NCI-H2196 treated with DMSO at 0.1 percent for 48 hours (cell line): ENCODE data around the gene CCDC192.
"Not testable (repeated sequence)": the region's sequence is repeated elsewhere in the genome, so short reads cannot be mapped to it uniquely, and the experiment has no call there.

ENCODE experiments used
- DNase-seq: peaks from one replicate; lab custom pipeline; 2025; ENCODE audit not compliant: unreplicated experiment; lab: John Stamatoyannopoulos, UW

Gene CCDC192

GRCh38 chr5:127702926-127703561 lies at the start of gene CCDC192:
TSS of gene CCDC192 (plus strand) at chr5:127703391. CDS start at chr5:127703446, 55 bp downstream.
- DNase-seq, result no peak

- DNase-seq, result no peak
Measured at GRCh38 chr5:127656825-127657224, 46.4 kb upstream of the CCDC192 start.

- no peak for DNase-seq
Measured at GRCh38 chr5:127660047-127660733, 43.0 kb upstream of the CCDC192 start.

- no peak for DNase-seq
Measured at GRCh38 chr5:127664093-127664492, 39.1 kb upstream of the CCDC192 start.

GRCh38 chr5:127665641-127666040 lies 37.5 kb upstream of the CCDC192 start:
- no peak for DNase-seq

GRCh38 chr5:127666043-127666716 lies 37.0 kb upstream of the CCDC192 start:
- DNase-seq, result no peak

- DNase-seq, result no peak
Measured at GRCh38 chr5:127667926-127668325, 35.3 kb upstream of the CCDC192 start.

GRCh38 chr5:127671218-127671617 lies 32.0 kb upstream of the CCDC192 start:
- no peak for DNase-seq

- DNase-seq, result no peak
Measured at GRCh38 chr5:127673117-127673800, 29.9 kb upstream of the CCDC192 start.

GRCh38 chr5:127676951-127677350 lies 26.2 kb upstream of the CCDC192 start:
- DNase-seq, result not testable (repeated sequence)

- DNase-seq, result not testable (repeated sequence)
Measured at GRCh38 chr5:127679691-127680330, 23.4 kb upstream of the CCDC192 start.

GRCh38 chr5:127680595-127680994 lies 22.6 kb upstream of the CCDC192 start:
- no peak for DNase-seq

- no peak for DNase-seq
Measured at GRCh38 chr5:127683008-127683407, 20.2 kb upstream of the CCDC192 start.

- DNase-seq, result no peak
Measured at GRCh38 chr5:127684726-127685467, 18.3 kb upstream of the CCDC192 start.

GRCh38 chr5:127685662-127686061 lies 17.5 kb upstream of the CCDC192 start:
- no peak for DNase-seq

GRCh38 chr5:127686424-127686823 lies 16.8 kb upstream of the CCDC192 start:
- DNase-seq, result no peak

GRCh38 chr5:127694518-127695171 lies 8.5 kb upstream of the CCDC192 start:
- no peak for DNase-seq

- DNase-seq, result no peak
Measured at GRCh38 chr5:127695346-127695745, 7.8 kb upstream of the CCDC192 start.

GRCh38 chr5:127696683-127697082 lies 6.5 kb upstream of the CCDC192 start:
- no peak for DNase-seq
